Kidney glomerular epithelial cell (primary cell): ENCODE measurements around the gene FLRT1.

Experiments
- DNase-seq: peaks from one replicate; lab custom pipeline; 2025; lab: John Stamatoyannopoulos, UW

Gene FLRT1

DNA sequence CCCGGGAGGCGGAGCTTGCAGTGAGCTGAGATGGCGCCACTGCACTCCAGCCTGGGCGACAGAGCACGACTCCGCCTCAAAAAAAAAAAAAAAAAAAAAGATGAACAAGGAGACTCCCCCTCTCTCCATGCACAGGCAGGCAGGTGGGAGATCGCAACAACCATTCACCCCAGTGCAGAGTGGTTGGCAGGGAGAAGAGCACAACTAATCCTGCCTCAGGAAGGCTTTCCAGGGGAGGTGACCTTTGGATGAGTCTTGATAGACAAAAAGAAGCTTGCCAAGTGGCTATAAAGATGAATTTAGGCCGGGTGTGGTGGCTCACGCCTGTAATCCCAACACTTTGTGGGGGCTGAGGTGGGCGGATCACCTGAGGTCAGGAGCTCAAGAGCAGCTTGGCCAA lies 30.0 kb downstream of the FLRT1 start:
- no peak for DNase-seq

GRCh38 chr11:64067230-64067993 lies 31.7 kb downstream of the FLRT1 start:
- no peak for DNase-seq

DNA sequence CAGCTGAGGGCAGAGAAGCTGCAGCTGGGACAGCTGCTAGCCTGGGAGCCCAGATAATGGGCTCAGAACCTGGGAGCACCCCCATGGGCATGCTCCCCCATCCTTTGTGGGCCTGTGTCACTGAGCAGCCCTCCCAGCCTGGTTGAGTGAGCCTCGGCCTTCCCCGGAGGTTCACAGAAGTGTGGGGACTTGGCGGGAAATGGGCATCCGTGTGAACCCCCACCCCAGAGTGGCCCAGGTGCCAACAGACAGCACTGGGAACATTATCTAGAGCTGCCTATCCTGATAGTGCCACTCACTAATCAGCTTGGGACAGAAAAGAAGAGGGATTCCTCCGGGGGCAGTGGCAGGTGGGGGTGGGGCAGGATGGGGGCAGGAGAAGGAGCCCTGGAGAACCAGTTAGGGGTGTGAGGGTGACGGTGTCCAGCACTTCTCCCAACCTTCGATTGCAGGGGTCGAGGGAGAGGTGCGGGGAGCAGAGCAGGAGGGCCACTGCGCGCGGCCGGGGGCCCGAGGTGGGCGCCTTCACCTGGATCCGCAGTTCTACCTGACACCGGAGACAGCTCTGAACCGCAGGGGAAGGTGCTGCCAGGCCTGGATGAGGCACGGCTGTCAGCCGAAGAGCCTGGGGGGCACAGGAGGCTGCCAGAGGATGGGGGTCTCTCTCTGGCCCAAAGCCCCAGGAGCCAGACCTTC lies 33.1 kb downstream of the FLRT1 start:
- DNase-seq = no peak

- no peak for DNase-seq
These were observed 33.9 kb downstream of the FLRT1 start for GRCh38 chr11:64069401-64070313.

DNA sequence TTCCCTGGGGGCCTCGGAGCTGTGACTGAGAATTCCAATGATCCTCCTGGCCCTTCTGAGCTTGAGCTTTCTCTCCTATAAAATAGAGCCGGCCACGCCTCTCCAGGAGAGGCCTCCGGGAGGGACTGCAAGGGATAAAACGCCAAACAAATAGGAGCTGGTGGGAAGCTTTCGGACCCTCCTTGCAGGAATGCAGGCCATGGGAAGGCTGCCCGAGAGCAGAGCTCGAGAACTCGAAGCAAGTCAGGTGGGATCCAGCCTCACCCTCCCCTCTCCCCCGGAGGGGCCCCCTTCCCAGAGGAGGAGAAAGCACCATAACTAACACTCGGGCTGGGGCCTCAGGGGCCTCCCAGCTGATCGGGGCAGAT lies 34.6 kb downstream of the FLRT1 start:
- DNase-seq = no peak

DNA sequence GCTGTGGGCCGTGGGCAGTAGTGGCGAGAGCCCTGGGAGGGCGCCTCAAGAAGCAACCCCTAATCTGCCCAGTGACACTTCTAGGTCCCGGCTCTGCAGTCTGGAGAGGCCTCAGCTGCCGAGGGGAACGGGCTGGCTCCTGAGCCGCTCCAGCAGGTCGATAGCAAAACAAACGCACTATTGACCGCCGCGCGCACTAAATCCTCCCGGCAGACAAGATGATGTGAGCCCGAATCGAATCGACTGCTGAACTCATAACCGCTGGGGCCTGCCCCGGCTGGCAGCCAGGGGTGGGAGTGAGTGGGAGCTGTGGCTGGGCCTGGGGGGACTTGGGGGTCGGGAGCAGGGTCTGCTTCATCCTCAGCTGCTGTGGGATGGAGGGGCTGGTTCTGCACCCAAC lies 36.1 kb downstream of the FLRT1 start:
- no peak for DNase-seq

GRCh38 chr11:64072403-64072802 lies 36.7 kb downstream of the FLRT1 start:
- no peak for DNase-seq

- no peak for DNase-seq
These were observed 37.1 kb downstream of the FLRT1 start for GRCh38 chr11:64072871-64073270.

DNA sequence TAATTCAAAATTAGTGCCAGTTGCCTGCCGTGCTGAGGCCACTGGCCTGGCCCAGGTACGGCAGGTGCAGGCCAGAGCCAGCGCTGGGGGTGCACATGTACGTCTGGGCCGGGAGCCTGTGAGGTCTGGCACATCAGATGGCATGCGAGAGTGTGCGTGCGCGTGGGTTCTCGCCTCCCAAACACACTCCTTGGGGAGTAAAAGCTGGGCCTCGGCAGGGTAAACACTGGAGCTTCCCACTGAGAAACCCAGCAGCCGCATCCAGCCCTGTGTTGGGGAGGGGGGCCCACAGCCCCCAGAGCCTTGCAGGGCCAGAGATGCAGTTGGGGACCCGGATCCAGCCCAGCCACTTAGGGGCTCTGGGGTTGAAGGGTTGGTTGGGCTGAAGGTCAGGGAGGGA lies 37.8 kb downstream of the FLRT1 start:
- no peak for DNase-seq

DNA sequence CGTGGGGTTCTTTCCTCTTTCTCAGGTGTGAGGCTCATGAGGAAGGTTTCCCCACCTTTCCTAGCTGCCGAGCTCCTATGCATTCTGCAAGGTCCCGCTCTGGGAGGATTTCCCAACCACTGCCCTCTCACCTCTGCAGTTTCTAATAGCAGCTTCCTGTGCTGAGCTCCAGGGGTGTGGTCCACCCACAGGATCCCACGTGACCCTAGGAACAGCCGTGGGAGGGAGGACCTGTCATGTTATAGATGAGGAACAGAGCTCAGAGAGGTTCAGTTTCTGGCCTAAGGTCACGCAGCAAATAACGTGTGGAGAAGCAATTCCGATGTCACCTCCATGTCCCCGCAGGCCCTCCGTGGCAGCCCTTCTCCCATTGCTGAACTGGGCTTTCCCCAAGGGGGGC lies 38.5 kb downstream of the FLRT1 start:
- DNase-seq = no peak

DNA sequence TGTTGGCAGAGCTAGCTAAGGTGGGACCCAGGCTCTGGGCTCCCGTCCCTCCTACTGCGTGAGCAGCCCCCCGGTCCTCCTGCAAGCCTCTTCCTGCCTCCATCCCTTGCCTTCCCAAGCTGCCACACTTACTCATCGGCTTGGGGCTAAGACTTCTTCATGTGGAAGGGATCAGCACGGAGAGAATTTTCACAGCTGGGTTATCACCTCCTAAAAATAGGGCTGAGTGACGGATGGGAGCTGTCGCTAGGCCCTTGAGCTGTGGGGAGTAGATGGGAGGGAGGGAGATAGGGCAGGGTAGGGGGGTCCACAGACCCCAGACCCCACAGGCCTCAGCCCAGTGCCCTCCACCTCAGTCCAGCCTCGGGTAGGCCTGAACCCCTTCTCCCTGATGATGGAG lies 41.0 kb downstream of the FLRT1 start:
- no peak for DNase-seq

- DNase-seq = no peak
These were observed 41.9 kb downstream of the FLRT1 start for GRCh38 chr11:64077607-64078006.

DNA sequence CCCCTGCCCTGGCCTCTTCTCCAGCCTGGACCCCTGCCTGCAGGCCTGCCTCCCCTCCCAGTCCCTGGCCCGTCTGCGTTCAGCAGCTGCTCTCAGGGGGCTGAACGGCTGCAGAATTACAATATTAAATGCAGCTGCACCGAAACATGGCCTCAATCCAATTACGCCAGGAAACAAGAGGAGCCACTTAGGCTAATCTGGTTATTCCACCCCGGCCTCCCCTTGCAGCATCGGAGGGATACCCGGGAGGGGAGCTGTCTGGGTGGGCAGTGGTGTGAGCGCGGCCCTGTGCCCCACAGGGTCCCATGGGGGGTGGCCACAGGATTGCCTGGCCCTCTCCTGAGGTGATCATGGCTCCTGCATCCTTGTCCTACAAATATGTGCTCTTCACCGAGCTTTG lies 42.6 kb downstream of the FLRT1 start:
- DNase-seq = no peak

DNA sequence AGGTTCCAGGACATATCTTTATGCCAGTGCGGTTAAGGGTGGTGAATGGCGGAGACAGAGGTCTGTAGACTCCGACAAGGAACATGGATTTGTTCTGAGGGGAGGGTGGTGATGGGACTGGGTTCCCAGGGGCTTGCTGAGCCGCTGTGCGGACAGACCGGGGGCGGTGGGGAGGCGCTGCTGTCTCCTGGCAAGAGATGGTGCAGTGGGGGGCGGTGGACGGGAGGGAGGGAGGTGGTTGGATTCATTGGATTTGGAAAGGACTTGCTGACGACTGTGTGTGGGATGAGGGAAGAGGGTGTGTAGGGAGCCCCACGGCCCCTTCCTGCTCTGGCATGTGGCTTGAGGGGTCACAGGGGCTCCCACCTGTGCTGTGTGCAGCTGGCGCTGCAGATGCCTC lies 43.2 kb downstream of the FLRT1 start:
- no peak for DNase-seq

- DNase-seq = no peak
These were observed 44.7 kb downstream of the FLRT1 start for GRCh38 chr11:64080390-64080789.

- no peak for DNase-seq
These were observed 46.2 kb downstream of the FLRT1 start for GRCh38 chr11:64081745-64082442.

GRCh38 chr11:64083398-64084080 lies 47.8 kb downstream of the FLRT1 start:
- no peak for DNase-seq

GRCh38 chr11:64084146-64084950 lies 48.6 kb downstream of the FLRT1 start:
- no peak for DNase-seq

- DNase-seq = no peak
These were observed 49.4 kb downstream of the FLRT1 start for GRCh38 chr11:64084951-64085710.
